HepG2 (cell line): ENCODE data around the gene ARL15. TPM values are rescaled to one million over a fixed set of nuclear protein-coding genes. Genes with fewer than 3 reads are reported as not detected.

Experiments
- ATAC-seq: fragments of 200-7000 bp; cut with Tn5 transposase; 3 replicates; pipeline ENCODE4 v1.9.1; 2020; ENCODE audit warnings: mild to moderate bottlenecking, moderate library complexity
- BruUV-seq: library from RNA; stranded (reverse); fragments of 400-500 nt; replicated peaks from 2 replicates; lab custom pipeline; 2021; lab: Mats Ljungman, UMichigan
- CTCF ChIA-PET: fragments of 300-600 bp; formaldehyde crosslinking; extraction: SDS; loops from one replicate; lab custom pipeline; 2021; ENCODE audit warnings: low total read pairs, inconsistent platforms, low intra/inter-chr PET ratio; lab: Yijun Ruan, JAX
- POLR2A ChIA-PET: fragments of 350-600 bp; sonication (Branson Sonifier 250); formaldehyde crosslinking; loops from one replicate; lab custom pipeline; 2020; ENCODE audit warnings: antibody characterized with exemption, inconsistent platforms; lab: Yijun Ruan, JAX
- DNase-seq: peaks from one replicate; pipeline ENCODE4 v3.0.0-alpha.2; 2015; ENCODE audit warnings: low spot score
- FAIRE-seq: peaks from 3 replicates; lab custom pipeline; 2011; peaks lifted over from hg19 to GRCh38; lab: Jason Lieb, UNC
- H2AFZ ChIP-seq: one replicate; pipeline ENCODE4 v1.6.1; 2011; ENCODE audit warnings: low read length, inconsistent platforms
- H3K27ac ChIP-seq: fragments of 300-600 bp; 3 replicates; pipeline ENCODE4 v1.8.0; 2011; ENCODE audit warnings: mixed run types, mild to moderate bottlenecking, mixed read lengths, low read length, inconsistent platforms; ENCODE audit not compliant: insufficient read depth; ENCODE audit errors: extremely low read length
- H3K27me3 ChIP-seq, 2 experiments: fragments of 200-600 bp in 1 of 2; 2 replicates in 1 of 2; 3 replicates in 1 of 2; pipeline versions ENCODE4 v1.6.0 to v1.8.0; 2011; ENCODE audit warnings: low read length in 2 of 2, mild to moderate bottlenecking in 2 of 2, moderate library complexity in 2 of 2, inconsistent platforms in 1 of 2; ENCODE audit not compliant: insufficient read depth in 2 of 2, control insufficient read depth in 1 of 2
- H3K36me3 ChIP-seq, 2 experiments: fragments of 200-600 bp in 1 of 2; replicated peaks in 1 of 2; 2 replicates in 1 of 2; 3 replicates in 1 of 2; pipeline versions ENCODE4 v1.5.1 to v1.8.0; 2011; ENCODE audit warnings: low read length in 2 of 2, inconsistent platforms in 1 of 2; ENCODE audit not compliant: insufficient read depth in 2 of 2, control insufficient read depth in 1 of 2
- H3K4me1 ChIP-seq: 2 replicates; pipeline ENCODE4 v1.5.1; 2012; ENCODE audit warnings: low read length, inconsistent platforms; ENCODE audit not compliant: insufficient read depth
- H3K4me2 ChIP-seq: 2 replicates; pipeline ENCODE4 v1.6.0; 2011; ENCODE audit warnings: low read depth, low read length, inconsistent platforms
- H3K4me3 ChIP-seq, 3 experiments: fragments of 200-600 bp in 1 of 3; sonication (generic), shearing (Covaris generic) in 1 of 3; replicated peaks in 1 of 3; 2 replicates each; pipeline ENCODE4 v1.5.1; 2011 to 2016; ENCODE audit warnings: low read length in 3 of 3, inconsistent platforms in 2 of 3, low read depth in 2 of 3, mild to moderate bottlenecking in 2 of 3, control low read depth in 1 of 3, mixed read lengths in 1 of 3; ENCODE audit not compliant: insufficient read depth in 1 of 3
- H3K79me2 ChIP-seq: one replicate; pipeline ENCODE4 v1.6.1; 2011; ENCODE audit warnings: low read length, inconsistent platforms; ENCODE audit not compliant: insufficient read depth
- H3K9ac ChIP-seq: 2 replicates; pipeline ENCODE4 v1.6.0; 2011; ENCODE audit warnings: mild to moderate bottlenecking, low read depth, low read length, inconsistent platforms; ENCODE audit not compliant: insufficient read depth
- H3K9me3 ChIP-seq: 2 replicates; pipeline ENCODE4 v1.5.1; 2012; ENCODE audit warnings: mild to moderate bottlenecking, low read length
- H4K20me1 ChIP-seq: 2 replicates; pipeline ENCODE4 v1.6.0; 2011; ENCODE audit warnings: inconsistent platforms, mild to moderate bottlenecking, low read length, moderate library complexity; ENCODE audit not compliant: insufficient read depth
- AGO1 ChIP-seq: fragments of 200-400 bp; formaldehyde crosslinking; IDR thresholded peaks from 2 replicates; pipeline ENCODE4 v1.6.1; 2017; ENCODE audit warnings: mild to moderate bottlenecking, low read depth, low read length, moderate library complexity; ENCODE audit not compliant: poor library complexity, severe bottlenecking
- AHR ChIP-seq: IDR thresholded peaks from 2 replicates; pipeline ENCODE4 v1.6.1; 2018; ENCODE audit warnings: missing genetic modification reagents, missing compliant biosample characterization
- CREB3 ChIP-seq: sonication (generic); formaldehyde crosslinking; IDR thresholded peaks from 2 replicates; pipeline ENCODE4 v1.5.0; 2020; ENCODE audit warnings: missing genetic modification reagents
- CREM ChIP-seq, 2 experiments: sonication (generic) in 1 of 2; formaldehyde crosslinking in 1 of 2; IDR thresholded peaks; 2 replicates each; pipeline versions ENCODE4 v1.4.0 to v1.6.1; 2016 to 2020; ENCODE audit warnings: antibody characterized with exemption in 1 of 2, mild to moderate bottlenecking in 1 of 2, missing genetic modification reagents in 1 of 2
- HMGXB3 ChIP-seq: sonication (generic); formaldehyde crosslinking; IDR thresholded peaks from 2 replicates; pipeline ENCODE4 v1.4.0; 2020; ENCODE audit warnings: missing genetic modification reagents, borderline replicate concordance
- HNF1B ChIP-seq: sonication (generic); formaldehyde crosslinking; IDR thresholded peaks from 2 replicates; pipeline ENCODE4 v1.5.1; 2020; ENCODE audit warnings: mild to moderate bottlenecking, moderate library complexity, missing genetic modification reagents
- MIER3 ChIP-seq: IDR thresholded peaks from 2 replicates; pipeline ENCODE4 v1.6.1; 2016; ENCODE audit warnings: missing compliant biosample characterization, borderline replicate concordance
- ZKSCAN8 ChIP-seq: IDR thresholded peaks from 2 replicates; pipeline ENCODE4 v1.6.1; 2016; ENCODE audit warnings: borderline replicate concordance, missing genetic modification reagents, missing compliant biosample characterization
- ZNF232 ChIP-seq: sonication (generic); formaldehyde crosslinking; IDR thresholded peaks from 2 replicates; pipeline ENCODE4 v1.4.0; 2020; ENCODE audit warnings: missing genetic modification reagents, borderline replicate concordance
- ZNF577 ChIP-seq: sonication (generic); formaldehyde crosslinking; IDR thresholded peaks from 2 replicates; pipeline ENCODE4 v1.4.0; 2020; ENCODE audit warnings: mild to moderate bottlenecking, low read depth, missing genetic modification reagents, borderline replicate concordance
- ZNF703 ChIP-seq: sonication (generic); formaldehyde crosslinking; IDR thresholded peaks from 2 replicates; pipeline ENCODE4 v1.5.1; 2020; ENCODE audit warnings: missing genetic modification reagents, mild to moderate bottlenecking, moderate library complexity, borderline replicate concordance
- ZSCAN31 ChIP-seq: sonication (generic); formaldehyde crosslinking; IDR thresholded peaks from 2 replicates; pipeline ENCODE4 v1.5.0; 2020; ENCODE audit warnings: low read depth, mild to moderate bottlenecking, missing genetic modification reagents
- WGBS: methylation state at CpG from one replicate; pipeline ENCODE4 v1.1.6; 2017; ENCODE audit warnings: low lambda C conversion rate; 5-methylcytosine and 5-hydroxymethylcytosine counted together
- in situ Hi-C: cut with HindIII; loops from 2 replicates; pipeline ENCODE4 v1.10.0; 2017; ENCODE audit warnings: low pct_unique_long_range_greater_than_20kb; ENCODE audit not compliant: extremely low pct_ligation_motif_present
- intact Hi-C: fragments of 100-400 bp; cut with micrococcal nuclease; formaldehyde crosslinking; loops from one replicate; pipeline ENCODE4 v1.10.0; 2022; ENCODE audit not compliant: unreplicated experiment
- polyA plus RNA-seq, 8 experiments: library from polyadenylated mRNA; depleted of rRNA in 3 of 8; stranded (reverse) in 7 of 8; unstranded in 1 of 8; fragments of >200 nt; fragmentation: Illumina TruSeq in 4 of 8; extraction: Trizol in 4 of 8; gene quantifications; 2 replicates each; pipeline versions ENCODE4 v1.2.1 to v1.2.3, GENCODE V29; 2011 to 2016; ENCODE audit warnings: low read depth in 4 of 8, missing spikeins in 1 of 8, mixed read lengths in 1 of 8; ENCODE audit not compliant: insufficient read depth in 1 of 8
- total RNA-seq, 5 experiments: library from RNA; depleted of rRNA; stranded (reverse); fragments of >200 nt; fragmentation: Illumina TruSeq; extraction: Trizol; gene quantifications; 2 replicates each; pipeline ENCODE4 v1.2.3, GENCODE V29; 2016; ENCODE audit warnings: low read depth in 1 of 5
- TF ChIP-seq, protein P1 (sequence below): sonication (generic); formaldehyde crosslinking; IDR thresholded peaks from 2 replicates; pipeline ENCODE4 v1.4.0; 2020; ENCODE audit warnings: missing genetic modification reagents, borderline replicate concordance

Gene ARL15
- total and polyA plus RNA-seq, 2 of the 13 experiments (the other 11 are each of a cell fraction or from before 2014, with no cell fraction given) = 2.5 to 7.7 TPM

DNA sequence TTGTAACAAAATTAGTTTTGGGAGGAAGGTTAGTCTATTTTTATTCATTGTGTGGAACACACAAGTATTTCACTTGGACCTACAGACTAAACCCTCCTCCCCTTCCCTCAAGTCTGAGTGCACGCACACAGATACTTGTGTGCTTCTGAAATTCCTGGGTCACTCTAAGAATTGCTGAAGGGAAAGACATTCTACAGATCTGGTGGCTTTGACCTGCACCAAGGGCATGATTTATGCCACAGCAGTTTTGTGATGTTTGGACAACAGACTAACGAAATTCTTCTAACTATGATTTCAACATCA, 150.5 kb downstream of the ARL15 start:
- no TSS peak for BruUV-seq
- no peak for FAIRE-seq
- Histone ChIP-seq H3K4me2 (no peak overlapping the region), H2AFZ (no peak overlapping the region), H3K27ac (no peak overlapping the region), H3K9me3 (no peaks in the 10 kb centered on the region), H4K20me1 (no peaks in the 10 kb centered on the region), H3K4me3 (no peak overlapping the region), H3K9ac (no peak overlapping the region), H3K79me2 (no peaks in the 10 kb centered on the region), H3K36me3 (no peaks in the 10 kb centered on the region), H3K27me3 (no peaks in the 10 kb centered on the region), H3K4me1 (no peaks in the 10 kb centered on the region)
- 60% methylated on average over 2 of the region's 2 CpGs for WGBS
- in situ Hi-C loops = no loop called here
- POLR2A ChIA-PET = no interaction called here
- intact Hi-C loops = no loop called here
- ATAC-seq = no peak
- CTCF ChIA-PET = no interaction called here
- DNase-seq = no peak
- TF ChIP-seq ZNF232 (CRISPR knock-in tag) (no peak), CREB3 (CRISPR knock-in tag) (no peak), ZKSCAN8 (no peak), HNF1B (CRISPR knock-in tag) (no peak), AHR (CRISPR knock-in tag) (no peak), ZNF577 (CRISPR knock-in tag) (no peak), HMGXB3 (CRISPR knock-in tag) (no peak), CREM (IDR thresholded peaks at IDR 0.05) (no peak), CREM (CRISPR knock-in tag; IDR thresholded peaks at IDR 0.05) (no peak), AGO1 (no peak), ZSCAN31 (CRISPR knock-in tag) (no peak), ZNF703 (no peak), MIER3 (CRISPR knock-in tag) (no peak)
- TF ChIP-seq, protein P1, sequence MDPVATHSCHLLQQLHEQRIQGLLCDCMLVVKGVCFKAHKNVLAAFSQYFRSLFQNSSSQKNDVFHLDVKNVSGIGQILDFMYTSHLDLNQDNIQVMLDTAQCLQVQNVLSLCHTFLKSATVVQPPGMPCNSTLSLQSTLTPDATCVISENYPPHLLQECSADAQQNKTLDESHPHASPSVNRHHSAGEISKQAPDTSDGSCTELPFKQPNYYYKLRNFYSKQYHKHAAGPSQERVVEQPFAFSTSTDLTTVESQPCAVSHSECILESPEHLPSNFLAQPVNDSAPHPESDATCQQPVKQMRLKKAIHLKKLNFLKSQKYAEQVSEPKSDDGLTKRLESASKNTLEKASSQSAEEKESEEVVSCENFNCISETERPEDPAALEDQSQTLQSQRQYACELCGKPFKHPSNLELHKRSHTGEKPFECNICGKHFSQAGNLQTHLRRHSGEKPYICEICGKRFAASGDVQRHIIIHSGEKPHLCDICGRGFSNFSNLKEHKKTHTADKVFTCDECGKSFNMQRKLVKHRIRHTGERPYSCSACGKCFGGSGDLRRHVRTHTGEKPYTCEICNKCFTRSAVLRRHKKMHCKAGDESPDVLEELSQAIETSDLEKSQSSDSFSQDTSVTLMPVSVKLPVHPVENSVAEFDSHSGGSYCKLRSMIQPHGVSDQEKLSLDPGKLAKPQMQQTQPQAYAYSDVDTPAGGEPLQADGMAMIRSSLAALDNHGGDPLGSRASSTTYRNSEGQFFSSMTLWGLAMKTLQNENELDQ (CRISPR knock-in tag) = no peak
